Stimulated activated CD8-positive, alpha-beta memory T cell treated with anti-CD3 and anti-CD28 coated beads, Interleukin-7, amount 100 ng/mL, for 1 hour (primary cell): ENCODE results near the gene MRFAP1L1.
"Not testable (repeated sequence)": the region's sequence is repeated elsewhere in the genome, so short reads cannot be mapped to it uniquely, and the experiment has no call there.

Experiments
- DNase-seq, 2 donors: peaks; one replicate each; pipeline ENCODE4 v3.0.0-alpha.2; 2020; ENCODE audit warnings: low read depth in 2 of 2

The MRFAP1L1 gene

DNA sequence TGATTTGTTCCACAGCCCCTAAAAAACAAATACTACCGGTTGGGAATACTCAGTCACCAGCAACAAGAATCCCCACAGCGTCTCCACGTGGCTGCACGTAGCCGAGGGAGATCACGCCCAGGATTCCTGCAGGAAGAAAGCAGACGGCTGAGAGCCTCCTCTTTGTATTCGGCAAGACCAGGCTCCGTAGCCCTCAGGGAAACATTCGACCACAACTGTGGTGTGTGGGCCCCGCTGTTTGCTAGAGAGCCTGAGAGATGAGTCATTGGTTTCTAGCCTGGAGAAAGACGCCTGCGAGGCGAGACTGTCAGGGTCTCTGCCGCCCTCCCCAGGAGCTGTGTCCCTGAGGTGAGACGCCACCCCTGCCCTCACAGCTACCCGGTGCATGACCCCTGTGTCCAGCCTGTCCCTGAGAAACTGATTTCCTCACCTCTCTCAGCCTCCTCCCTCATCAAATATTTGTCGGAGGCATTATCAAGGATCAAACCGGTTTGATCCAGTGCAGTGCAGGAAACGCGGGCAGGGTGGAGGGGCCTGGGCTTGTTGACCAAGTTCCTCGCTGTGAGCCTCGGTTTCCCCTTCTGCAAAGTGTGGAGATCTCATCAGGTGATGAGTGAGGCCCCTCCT is 20.7 kb downstream of the MRFAP1L1 start:
- peak; percentile 53 to 57 for DNase-seq

GRCh38 chr4:6687947-6688878 is 21.5 kb downstream of the MRFAP1L1 start:
- no peak for DNase-seq

DNA sequence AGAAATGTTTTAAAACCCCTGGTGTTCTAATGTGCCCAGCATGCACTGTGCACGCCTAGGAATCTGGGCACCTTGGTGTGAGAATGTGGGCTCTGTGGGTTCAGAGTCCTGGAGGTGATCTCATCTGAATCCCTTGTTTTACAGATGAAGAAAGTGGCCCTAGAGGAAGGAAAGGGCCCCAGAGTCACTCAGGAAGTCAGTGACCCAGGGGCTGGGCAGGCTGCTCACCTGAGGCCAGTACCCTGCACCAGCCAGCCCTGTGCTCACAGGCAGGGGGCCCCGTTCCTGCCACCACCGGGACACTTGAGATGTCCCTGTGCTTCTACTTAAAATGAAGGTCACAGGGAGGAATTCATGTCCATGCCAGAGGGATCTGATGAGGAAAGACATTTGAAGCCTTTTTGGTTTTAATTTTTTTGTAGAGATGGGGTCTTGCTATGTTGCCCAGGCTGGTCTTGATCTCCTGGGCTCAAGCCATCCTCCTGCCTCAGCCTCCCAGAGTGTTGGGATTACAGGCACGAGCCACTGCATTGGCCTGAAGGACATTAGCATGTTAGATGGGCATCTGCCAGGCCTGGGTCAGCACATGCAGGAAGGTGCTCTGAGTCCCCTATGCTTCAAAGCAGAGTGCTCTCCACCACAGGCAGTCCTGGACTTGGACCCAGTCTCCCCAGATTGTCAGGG is 23.4 kb downstream of the MRFAP1L1 start:
- no peak for DNase-seq

DNA sequence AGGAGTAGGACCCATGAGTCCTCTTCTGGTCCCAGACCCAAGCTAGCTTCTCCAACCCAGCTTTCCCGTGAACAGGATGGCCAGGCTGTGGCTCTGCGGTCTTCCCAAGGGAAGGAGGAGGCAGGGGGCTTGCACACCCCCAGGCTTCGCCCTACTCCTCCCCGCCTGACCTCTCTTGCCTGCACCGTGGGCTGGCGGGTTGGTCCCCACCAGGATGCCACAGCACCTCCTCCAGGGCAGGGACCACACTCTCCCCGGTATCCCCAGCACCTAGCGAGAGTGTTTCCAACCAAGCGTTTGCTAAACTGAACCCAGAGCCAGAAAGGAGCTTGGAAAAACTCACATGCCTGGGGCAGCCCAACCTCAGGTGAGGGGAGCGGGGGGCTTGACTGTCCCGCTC is 25.0 kb downstream of the MRFAP1L1 start:
- no peak for DNase-seq

DNA sequence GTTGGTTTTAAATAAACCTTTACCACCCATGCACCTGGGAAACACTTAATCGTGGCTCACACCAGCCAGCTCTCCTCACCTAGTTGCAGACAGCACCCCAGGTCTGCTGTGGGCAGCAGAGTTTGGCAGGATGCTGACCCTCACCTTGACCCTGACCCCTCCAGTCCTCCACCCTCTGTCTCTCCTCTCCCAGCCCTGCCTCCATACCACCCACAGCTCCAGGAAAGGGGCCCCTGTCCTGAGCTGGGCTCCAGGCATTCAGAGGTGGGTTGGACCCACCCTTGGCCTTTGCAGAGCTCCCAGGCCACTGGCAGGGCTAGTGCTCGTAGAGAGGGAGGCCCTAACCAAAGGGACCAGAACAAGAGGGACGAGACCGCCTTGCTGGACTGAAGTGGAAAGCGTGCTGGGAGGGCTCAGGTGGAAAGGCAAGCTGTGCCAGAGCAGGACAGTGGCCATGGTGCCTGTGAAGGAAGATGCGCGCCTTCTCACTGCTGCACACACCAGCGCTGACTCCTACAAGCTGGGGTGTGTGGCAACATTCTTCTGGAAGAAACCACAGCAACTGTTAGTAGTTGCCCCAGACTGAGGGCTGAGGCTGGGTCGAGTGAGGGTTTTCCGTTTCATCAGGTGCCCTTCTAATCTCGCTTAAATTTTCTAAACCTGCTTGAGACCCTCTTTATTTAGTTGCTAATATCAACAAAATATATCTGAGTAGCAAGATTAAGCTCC is 26.6 kb downstream of the MRFAP1L1 start:
- no peak for DNase-seq

GRCh38 chr4:6681191-6681590 is 28.5 kb downstream of the MRFAP1L1 start:
- no peak for DNase-seq

GRCh38 chr4:6680372-6681034 is 29.2 kb downstream of the MRFAP1L1 start:
- no peak for DNase-seq

GRCh38 chr4:6676722-6677558 is 32.7 kb downstream of the MRFAP1L1 start:
- no peak for DNase-seq

DNA sequence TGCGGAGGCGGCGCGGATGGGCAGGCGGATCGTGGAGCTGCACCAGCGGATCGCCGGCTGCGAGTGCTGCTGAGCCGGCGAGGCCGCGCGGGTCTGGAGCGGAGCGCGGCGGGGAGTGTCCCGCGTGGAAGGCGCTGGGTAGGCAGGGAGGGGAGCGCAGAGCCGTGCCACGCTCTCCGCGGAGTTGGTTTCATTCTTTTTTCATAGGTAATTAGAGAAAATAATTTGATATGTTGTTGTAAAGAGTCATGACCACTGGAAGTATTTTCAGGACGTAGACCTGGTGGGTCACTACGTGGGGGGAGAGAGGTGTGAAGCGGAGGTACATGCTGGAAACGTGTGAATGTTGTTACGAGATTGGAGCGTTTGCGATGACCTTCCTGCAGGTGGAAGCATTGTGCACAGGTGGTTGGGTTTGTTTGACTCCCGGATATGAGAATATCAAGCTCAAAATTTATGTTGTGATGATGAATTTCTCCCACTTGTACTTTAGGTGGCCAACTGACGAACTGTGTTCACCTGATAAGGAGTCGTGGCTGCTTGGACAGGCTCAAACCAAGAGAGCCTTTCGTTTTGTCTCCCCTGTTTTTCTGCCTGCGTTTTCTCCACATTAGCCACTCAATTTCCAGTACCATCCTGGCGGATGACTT is 35.0 kb downstream of the MRFAP1L1 start:
- no peak for DNase-seq

DNA sequence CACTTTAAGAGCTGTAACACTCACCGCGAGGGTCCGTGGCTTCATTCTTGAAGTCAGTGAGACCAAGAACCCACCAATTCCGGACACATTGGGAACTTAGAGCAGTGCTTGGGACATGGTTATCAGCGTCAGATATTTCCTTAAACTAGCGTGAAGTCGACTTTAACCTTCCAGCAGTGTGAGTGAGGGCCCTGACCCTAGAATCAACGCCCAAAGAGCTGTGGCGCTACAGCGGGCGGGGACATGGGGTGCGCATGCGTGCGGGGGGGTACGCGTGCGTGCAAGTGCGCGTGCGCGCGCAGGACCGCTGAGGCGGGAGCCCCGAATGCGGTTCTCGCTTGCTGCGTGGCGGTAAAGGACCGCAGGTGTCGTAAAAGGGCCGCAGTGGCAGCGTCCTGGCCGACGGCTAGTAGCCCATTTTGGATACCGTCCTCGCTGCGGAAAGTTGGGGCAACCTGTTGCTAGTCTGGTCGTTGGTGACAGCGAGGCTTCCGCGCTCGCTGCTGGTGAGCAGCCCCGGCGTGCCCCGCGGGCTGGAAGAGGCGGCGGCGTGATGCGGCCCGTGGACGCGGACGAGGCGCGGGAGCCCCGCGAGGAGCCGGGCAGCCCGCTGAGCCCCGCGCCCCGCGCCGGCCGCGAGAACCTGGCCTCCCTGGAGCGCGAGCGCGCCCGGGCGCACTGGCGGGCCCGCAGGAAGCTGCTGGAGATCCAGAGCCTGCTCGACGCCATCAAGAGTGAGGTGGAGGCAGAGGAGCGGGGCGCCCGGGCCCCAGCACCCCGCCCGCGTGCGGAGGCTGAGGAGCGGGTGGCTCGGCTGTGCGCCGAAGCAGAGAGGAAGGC is 35.8 kb downstream of the MRFAP1L1 start:
- DNase-seq: peak; percentile 86 to 89

DNA sequence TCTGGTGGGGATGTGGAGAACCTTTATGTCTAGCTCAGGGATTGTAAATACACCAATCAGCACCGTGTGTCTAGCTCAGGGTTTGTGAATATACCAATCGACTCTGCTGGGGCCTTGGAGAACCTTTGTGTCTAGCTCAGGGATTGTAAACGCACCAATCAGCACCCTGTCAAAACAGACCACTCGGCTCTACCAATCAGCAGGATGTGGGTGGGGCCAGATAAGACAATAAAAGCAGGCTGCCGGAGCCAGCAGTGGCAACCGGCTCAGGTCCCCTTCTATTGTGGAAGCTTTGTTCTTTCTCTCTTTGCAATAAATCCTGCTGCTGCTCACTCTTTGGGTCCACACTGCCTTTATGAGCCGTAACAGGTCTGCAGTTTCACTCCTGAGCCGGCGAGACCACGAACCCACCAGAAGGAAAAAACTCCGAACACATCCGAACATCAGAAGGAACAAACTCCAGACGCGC is 36.4 kb downstream of the MRFAP1L1 start:
- not testable (repeated sequence) for DNase-seq

DNA sequence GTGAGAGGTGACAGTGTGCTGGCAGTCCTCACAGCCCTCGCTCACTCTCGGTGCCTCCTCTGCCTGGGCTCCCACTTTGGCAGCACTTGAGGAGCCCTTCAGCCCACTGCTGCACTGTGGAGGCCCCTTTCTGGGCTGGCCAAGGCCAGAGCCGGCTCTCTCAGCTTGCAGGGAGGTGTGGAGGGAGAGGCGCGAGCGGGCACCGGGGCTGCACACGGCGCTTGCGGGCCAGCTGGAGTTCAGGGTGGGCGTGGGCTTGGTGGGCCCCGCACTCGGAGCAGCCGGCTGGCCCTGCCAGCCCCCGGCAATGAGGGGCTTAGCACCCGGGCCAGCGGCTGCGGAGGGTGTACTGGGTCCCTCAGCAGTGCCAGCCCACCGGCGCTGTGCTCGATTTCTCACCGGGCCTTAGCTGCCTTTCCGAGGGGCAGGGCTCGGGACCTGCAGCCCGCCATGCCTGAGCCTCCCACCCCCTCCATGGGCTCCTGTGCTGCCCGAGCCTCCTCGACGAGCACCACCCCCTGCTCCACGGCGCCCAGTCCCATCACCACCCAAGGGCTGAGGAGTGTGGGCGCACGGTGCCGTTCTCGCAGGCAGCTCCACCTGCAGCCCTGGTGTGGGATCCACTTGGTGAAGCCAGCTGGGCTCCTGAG is 37.0 kb downstream of the MRFAP1L1 start:
- not testable (repeated sequence) for DNase-seq

DNA sequence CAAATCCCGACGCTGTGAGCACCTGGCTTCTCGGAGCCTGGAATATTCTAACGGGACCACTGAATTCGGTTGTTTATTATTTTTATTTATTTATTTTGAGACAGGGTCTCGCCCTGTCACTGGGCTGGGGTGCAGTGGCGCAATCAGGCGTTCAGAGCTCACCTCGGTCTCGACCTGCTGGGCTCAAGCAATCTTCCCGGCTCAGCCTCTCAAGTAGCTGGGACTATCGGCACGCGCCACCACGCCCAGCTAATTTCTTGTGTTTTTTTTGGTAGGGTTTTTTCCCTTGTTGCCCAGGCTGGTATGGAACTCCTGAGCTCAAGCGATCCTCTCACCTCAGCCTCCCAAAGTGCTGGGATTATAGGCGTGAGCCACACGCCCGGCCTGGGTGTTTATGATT is 37.5 kb downstream of the MRFAP1L1 start:
- DNase-seq: no peak

- no peak for DNase-seq
Measured at GRCh38 chr4:6671648-6672047, 38.0 kb downstream of the MRFAP1L1 start.

- no peak for DNase-seq
Measured at GRCh38 chr4:6668391-6668790, 41.3 kb downstream of the MRFAP1L1 start.

DNA sequence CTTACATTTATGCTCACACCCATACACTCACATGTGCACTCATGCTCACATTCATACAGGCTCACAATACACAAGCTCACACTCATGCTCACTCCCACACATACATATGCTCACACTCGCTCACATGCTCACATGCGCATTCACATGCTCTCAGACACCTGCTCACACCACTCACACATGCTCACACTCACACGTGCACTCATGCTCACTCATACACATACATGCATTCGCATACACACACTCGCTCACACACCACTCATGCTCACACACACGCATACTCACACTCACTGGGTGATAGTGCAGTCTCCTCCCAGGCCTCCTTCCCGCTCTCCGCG is 44.4 kb downstream of the MRFAP1L1 start:
- no peak for DNase-seq

DNA sequence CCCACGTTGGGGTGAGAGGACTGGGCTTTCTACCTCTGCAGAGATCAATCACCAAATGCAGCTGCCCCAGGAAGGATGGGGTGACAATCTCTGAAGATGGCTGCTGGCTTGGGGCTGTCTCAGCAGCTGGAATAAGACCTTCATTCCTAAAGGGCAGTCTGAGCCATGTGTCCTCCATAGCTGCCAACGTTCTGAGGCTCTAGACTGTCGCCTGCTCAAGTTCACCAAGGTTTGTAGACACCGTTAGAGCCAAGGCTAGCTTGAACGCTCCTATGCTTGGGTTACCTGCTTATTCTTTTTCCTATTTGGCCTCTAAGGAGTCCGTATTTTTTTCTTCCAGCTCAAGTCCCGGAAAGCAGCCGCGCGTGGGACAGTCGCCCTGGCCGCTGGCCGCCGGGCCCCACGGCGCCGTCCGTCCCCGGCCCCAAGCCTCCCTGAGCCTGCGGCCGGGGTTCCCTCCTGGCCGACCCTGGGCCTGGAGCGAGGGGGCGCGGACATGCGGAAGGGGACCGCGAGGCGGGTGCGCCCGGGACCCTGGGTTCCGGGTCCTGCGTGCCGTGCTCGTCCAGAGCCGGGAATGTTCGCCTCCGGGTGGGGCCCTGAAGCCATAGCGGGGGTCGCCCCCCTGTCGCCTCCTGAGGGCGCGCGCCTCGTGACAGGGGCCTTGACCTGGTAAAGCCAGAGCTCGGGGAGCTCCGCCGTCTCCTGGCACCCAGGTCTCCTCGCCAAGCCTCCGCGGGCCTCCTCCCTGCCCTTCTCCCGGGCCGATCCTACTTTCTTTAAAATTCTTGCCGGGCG is 45.9 kb downstream of the MRFAP1L1 start:
- no peak for DNase-seq

DNA sequence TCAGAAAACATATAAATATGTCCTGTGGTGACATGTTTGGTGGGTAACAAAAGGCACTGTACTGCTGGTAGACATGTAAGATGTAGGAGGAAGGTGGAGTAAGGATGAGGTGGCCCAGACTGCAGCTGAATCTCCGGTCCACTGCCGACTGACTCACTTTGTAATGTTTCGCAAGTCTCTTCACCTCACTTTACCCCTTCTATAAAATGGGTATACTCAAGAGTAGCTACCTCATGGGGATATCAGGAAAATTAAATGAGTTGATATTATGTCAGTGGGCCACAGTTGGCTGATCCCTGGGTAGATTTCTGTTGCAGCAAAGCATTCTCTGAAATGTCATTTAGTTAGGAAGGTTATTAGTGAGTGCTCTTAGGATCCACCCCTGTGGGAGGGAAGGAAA is 47.1 kb downstream of the MRFAP1L1 start:
- DNase-seq: no peak
